ENCODE measurements around the gene RND1.
"Not testable (repeated sequence)": the region's sequence is repeated elsewhere in the genome, so short reads cannot be mapped to it uniquely, and the experiment has no call there.

The RND1 gene

DNA sequence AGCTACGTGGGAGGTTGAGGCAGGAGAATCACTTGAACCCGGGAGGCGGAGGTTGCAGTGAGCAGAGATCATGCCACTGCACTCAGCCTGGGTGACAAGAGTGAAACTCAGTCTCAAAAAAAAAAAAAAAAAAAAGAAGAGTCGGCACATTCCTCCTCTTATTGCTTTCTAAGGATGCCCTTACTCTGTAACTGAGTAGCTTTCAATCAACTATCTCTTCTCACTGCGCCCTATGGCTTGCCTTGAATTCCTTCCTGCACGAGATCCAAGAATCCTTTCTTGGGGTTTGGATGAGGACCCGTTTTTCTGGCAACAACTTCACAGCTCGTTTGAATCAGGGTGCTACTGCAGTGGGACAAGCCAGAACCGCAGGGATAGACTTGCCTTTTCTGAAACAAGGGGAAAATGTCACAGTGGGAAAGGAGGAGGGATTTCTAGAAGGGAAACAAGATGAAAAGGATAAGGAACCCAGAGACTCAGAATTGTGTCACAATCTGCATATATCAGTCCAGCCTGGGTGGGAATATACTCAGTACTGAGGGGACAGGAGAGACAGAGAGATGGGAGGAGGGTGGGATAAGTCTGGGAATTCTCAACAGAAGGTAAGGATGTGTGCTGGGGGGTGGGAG, 16.1 kb upstream of the RND1 start:
- Mint-ChIP-seq H3K4me3 (no peak overlapping the region), H3K36me3 (no peaks in the 10 kb centered on the region), H3K4me1 (peaks cover 9% of the 10 kb centered on the region), H3K9me3 (no peaks in the 10 kb centered on the region), H3K27me3 (peaks cover 39% of the 10 kb centered on the region), H3K27ac (peak overlapping the region; percentile 12)
- no peak for ATAC-seq

DNA sequence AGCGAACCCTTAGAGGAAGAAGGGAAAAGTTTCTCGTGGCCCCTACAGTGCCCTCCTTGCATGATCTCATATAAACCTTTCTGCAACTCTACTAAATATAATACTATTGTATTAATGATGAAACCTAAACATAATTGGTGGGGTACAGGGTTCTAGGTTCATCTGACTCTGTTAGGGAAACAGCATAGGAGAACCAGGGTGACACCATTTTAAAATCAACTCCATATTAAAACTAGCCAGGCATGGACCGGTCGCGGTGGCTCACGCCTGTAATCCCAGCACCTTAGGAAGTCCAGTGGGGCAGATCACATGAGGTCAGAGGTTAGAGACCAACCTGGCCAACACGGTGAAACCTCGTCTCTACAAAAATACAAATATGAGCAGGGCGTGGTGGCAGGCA, 15.0 kb upstream of the RND1 start:
- no peaks in the 10 kb centered on the region for H3K36me3 Mint-ChIP-seq
- ATAC-seq, result no peak
- H3K4me3 Mint-ChIP-seq, result no peak overlapping the region
- no peak overlapping the region for H3K27ac Mint-ChIP-seq
- peaks cover 9% of the 10 kb centered on the region for H3K4me1 Mint-ChIP-seq
- peaks cover 39% of the 10 kb centered on the region for H3K27me3 Mint-ChIP-seq
- no peaks in the 10 kb centered on the region for H3K9me3 Mint-ChIP-seq

- Mint-ChIP-seq H3K27me3 (peaks cover 39% of the 10 kb centered on the region), H3K4me1 (peaks cover 9% of the 10 kb centered on the region), H3K36me3 (no peaks in the 10 kb centered on the region), H3K4me3 (no peak overlapping the region), H3K27ac (no peak overlapping the region), H3K9me3 (no peaks in the 10 kb centered on the region)
- ATAC-seq, result no peak
Observed at GRCh38 chr12:48878548-48878947, 12.9 kb upstream of the RND1 start.

DNA sequence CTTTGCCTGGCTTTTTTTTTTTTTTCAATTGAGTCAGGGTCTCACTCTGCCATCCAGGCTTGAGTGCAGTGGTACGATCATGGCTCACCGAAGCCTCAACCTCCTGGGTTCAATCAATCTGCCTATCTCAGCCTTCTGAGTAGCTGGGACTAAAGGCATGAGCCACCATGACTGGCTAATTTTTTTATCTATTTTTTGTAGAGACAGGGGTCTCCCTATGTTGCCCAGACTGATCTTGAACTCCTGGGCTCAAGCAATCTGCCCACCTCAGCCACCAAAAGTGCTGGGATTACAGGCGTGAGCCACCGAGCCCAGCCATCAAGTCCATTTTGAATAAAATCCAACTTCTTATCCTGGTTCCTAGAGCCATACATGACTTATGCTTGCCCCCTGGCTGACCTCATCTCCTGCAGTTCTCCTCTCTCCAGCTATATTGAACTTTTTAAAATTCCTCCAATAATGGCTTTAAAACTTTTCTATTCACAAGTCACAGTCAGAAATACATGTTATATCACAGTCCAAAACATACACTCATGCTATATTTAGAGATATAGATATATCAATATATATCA, 10.4 kb upstream of the RND1 start:
- no peak overlapping the region for H3K4me3 Mint-ChIP-seq
- no peaks in the 10 kb centered on the region for H3K4me1 Mint-ChIP-seq
- no peaks in the 10 kb centered on the region for H3K36me3 Mint-ChIP-seq
- H3K9me3 Mint-ChIP-seq, result no peaks in the 10 kb centered on the region
- no peak overlapping the region for H3K27ac Mint-ChIP-seq
- no peak for ATAC-seq
- peaks cover 25% of the 10 kb centered on the region for H3K27me3 Mint-ChIP-seq

- H3K4me3 Mint-ChIP-seq, ATAC-seq: not testable (repeated sequence)
Observed at GRCh38 chr12:48873534-48873933, 7.9 kb upstream of the RND1 start.

DNA sequence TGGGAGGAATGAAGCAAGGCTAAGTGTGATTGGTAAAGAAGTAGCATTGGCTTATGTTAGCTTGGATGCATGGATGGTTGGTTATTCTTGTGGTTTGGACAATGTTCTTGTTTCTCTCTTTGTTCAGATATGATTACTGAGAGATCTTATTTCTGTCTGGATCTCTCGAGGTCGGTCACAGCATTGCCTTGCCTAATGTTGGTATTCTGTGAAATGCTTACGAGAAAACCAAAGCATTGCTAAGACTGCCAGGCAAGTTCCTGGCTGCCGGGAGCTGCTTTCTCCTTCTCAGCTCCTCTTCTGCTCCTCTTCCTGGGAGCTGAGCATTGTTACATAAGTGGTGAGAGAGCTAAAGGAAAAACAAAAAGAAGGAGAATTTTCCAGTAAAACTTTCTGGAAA, 7.4 kb upstream of the RND1 start:
- no peaks in the 10 kb centered on the region for H3K9me3 Mint-ChIP-seq

More at GRCh38 chr12:48873534-48873933, 7.9 kb upstream of the RND1 start:
- H3K9me3 Mint-ChIP-seq, H3K4me1 Mint-ChIP-seq, H3K36me3 Mint-ChIP-seq, H3K27me3 Mint-ChIP-seq, H3K27ac Mint-ChIP-seq: not testable (repeated sequence)

GRCh38 chr12:48869191-48869590, 3.5 kb upstream of the RND1 start:
- Mint-ChIP-seq H3K4me3 (no peak overlapping the region), H3K36me3 (no peaks in the 10 kb centered on the region), H3K27ac (no peak overlapping the region), H3K9me3 (no peaks in the 10 kb centered on the region), H3K4me1 (peaks cover 22% of the 10 kb centered on the region), H3K27me3 (no peaks in the 10 kb centered on the region)
- ATAC-seq, result no peak

More for the DNA sequence above, 7.4 kb upstream of the RND1 start:
- ATAC-seq, result no peak
- Mint-ChIP-seq H3K27ac (no peak overlapping the region), H3K4me1 (no peaks in the 10 kb centered on the region), H3K36me3 (no peaks in the 10 kb centered on the region), H3K27me3 (peaks cover 4% of the 10 kb centered on the region), H3K4me3 (no peak overlapping the region)

- H3K9me3 Mint-ChIP-seq, result no peaks in the 10 kb centered on the region
- H3K27ac Mint-ChIP-seq, result no peak overlapping the region
- H3K27me3 Mint-ChIP-seq, result no peaks in the 10 kb centered on the region
- H3K4me3 Mint-ChIP-seq, result no peak overlapping the region
- H3K4me1 Mint-ChIP-seq, result peaks cover 26% of the 10 kb centered on the region
- no peaks in the 10 kb centered on the region for H3K36me3 Mint-ChIP-seq
- no peak for ATAC-seq
Observed at GRCh38 chr12:48868451-48868850, 2.8 kb upstream of the RND1 start.

GRCh38 chr12:48866052-48866711, 512 bp upstream of the RND1 start:
- H3K27ac Mint-ChIP-seq, result peak overlapping the region; percentile 77
- no peaks in the 10 kb centered on the region for H3K27me3 Mint-ChIP-seq
- H3K9me3 Mint-ChIP-seq, result no peaks in the 10 kb centered on the region
- peaks cover 7% of the 10 kb centered on the region for H3K36me3 Mint-ChIP-seq
- peaks cover 26% of the 10 kb centered on the region for H3K4me1 Mint-ChIP-seq
- ATAC-seq, result no peak
- H3K4me3 Mint-ChIP-seq, result peak overlapping the region; percentile 90

GRCh38 chr12:48863291-48863690, 2.4 kb downstream of the RND1 start:
- Mint-ChIP-seq H3K27ac (no peak overlapping the region), H3K27me3 (no peaks in the 10 kb centered on the region), H3K4me3 (no peak overlapping the region), H3K9me3 (no peaks in the 10 kb centered on the region), H3K36me3 (peaks cover 19% of the 10 kb centered on the region), H3K4me1 (peaks cover 27% of the 10 kb centered on the region)
- ATAC-seq, result no peak

DNA sequence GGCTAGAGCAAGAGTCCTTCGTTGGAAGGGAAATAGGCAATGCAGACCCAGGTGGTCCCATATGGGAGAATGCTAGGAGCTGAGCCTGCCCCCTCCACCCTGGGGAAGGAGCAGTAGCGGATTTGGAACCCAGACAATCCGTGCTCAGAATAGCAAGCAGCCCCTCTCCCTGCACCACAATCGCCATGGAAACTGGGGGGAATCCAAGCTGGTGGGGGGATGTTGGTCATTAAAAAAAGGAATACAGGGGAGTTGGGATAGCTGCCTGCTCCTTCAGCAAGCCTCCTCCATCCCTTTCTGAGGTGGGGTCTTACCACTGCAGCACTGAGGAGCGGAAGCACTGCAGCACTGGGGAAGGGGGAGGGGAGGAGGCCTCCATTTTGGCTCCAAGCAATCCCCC, 2.9 kb downstream of the RND1 start:
- H3K27me3 Mint-ChIP-seq, result no peaks in the 10 kb centered on the region
- no peak for ATAC-seq
- H3K36me3 Mint-ChIP-seq, result peaks cover 19% of the 10 kb centered on the region
- no peak overlapping the region for H3K4me3 Mint-ChIP-seq
- H3K4me1 Mint-ChIP-seq, result peaks cover 33% of the 10 kb centered on the region
- H3K9me3 Mint-ChIP-seq, result no peaks in the 10 kb centered on the region
- no peak overlapping the region for H3K27ac Mint-ChIP-seq

GRCh38 chr12:48861111-48861510, 4.6 kb downstream of the RND1 start:
- Mint-ChIP-seq H3K27me3 (no peaks in the 10 kb centered on the region), H3K36me3 (peaks cover 19% of the 10 kb centered on the region), H3K27ac (no peak overlapping the region), H3K9me3 (no peaks in the 10 kb centered on the region), H3K4me3 (no peak overlapping the region), H3K4me1 (peaks cover 35% of the 10 kb centered on the region)
- no peak for ATAC-seq

DNA sequence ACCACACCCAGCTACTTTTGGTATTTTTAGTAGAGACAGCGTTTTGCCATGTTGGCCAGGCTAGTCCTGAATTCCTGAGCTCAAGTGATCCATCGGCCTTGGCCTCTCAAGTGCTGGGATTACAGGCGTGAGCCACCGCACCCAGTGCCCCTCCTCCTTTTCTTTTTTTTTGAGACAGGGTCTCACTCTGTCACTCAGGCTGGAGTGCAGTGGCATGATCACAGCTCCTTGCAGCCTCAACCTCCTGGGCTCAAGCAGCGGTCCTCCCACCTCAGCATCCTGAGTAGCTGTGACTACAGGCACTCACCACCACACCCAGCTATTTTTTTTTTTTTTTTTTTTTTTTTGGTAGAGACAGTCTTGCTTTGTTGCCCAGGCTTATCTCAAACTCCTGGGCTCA, 5.4 kb downstream of the RND1 start:
- not testable (repeated sequence) for H3K27ac Mint-ChIP-seq, ATAC-seq, H3K4me3 Mint-ChIP-seq, H3K27me3 Mint-ChIP-seq, H3K9me3 Mint-ChIP-seq
- Mint-ChIP-seq H3K36me3 (peaks cover 19% of the 10 kb centered on the region), H3K4me1 (peaks cover 26% of the 10 kb centered on the region)

DNA sequence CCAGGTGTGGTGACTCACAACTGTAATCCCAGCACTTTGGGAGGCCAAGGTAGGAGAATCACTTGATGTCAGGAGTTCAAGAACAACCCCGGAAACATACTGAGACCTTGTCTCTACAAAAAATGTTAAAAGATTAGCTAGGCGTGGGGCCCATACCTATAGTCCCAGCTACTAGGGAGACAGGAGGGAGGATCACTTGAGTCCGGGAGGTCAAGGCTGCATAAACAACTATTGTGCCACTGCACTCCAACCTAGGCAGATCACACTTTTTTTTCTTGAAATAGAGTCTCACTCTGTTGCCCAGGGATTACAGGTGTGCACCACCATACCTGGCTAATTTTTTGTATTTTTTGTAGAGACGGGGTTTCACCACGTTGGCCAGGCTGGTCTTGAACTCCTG, 6.1 kb downstream of the RND1 start:
- H3K27me3 Mint-ChIP-seq, result no peaks in the 10 kb centered on the region
- peaks cover 20% of the 10 kb centered on the region for H3K4me1 Mint-ChIP-seq
- H3K36me3 Mint-ChIP-seq, result peaks cover 19% of the 10 kb centered on the region
- no peak overlapping the region for H3K27ac Mint-ChIP-seq
- no peak for ATAC-seq
- H3K4me3 Mint-ChIP-seq, result no peak overlapping the region
- no peaks in the 10 kb centered on the region for H3K9me3 Mint-ChIP-seq

GRCh38 chr12:48858043-48858442, 7.6 kb downstream of the RND1 start:
- no peaks in the 10 kb centered on the region for H3K9me3 Mint-ChIP-seq
- ATAC-seq, result no peak
- peaks cover 19% of the 10 kb centered on the region for H3K36me3 Mint-ChIP-seq
- peaks cover 15% of the 10 kb centered on the region for H3K4me1 Mint-ChIP-seq
- no peak overlapping the region for H3K4me3 Mint-ChIP-seq
- no peak overlapping the region for H3K27ac Mint-ChIP-seq
- no peaks in the 10 kb centered on the region for H3K27me3 Mint-ChIP-seq

Measured in stimulated activated memory B cell treated with anti-CD40 and anti-IgM and Interleukin-4, amounts not matched to agents 10 μg/mL and 1 μg/mL and 100 μg/mL, for 72 hours (primary cell).